Measurements from ENCODE around the gene NSG2.
"Not testable (repeated sequence)": the region's sequence is repeated elsewhere in the genome, so short reads cannot be mapped to it uniquely, and the experiment has no call there.

NSG2 gene

GRCh38 chr5:174101195-174101730 is 55.8 kb downstream of the NSG2 start:
- Histone ChIP-seq H3K36me3 (no peaks in the 10 kb centered on the region), H3K9me3 (no peaks in the 10 kb centered on the region), H3K4me3 (no peak overlapping the region), H3K27me3 (no peaks in the 10 kb centered on the region), H3K27ac (no peak overlapping the region), H3K4me1 (no peaks in the 10 kb centered on the region)
- TF ChIP-seq CTCF (IDR thresholded peaks at IDR 0.05): no peak
- intact Hi-C loops (cut with DNase I; ENCODE audit: low total_unique reads): no loop called here
- DNase-seq: no peak

- not testable (repeated sequence) for DNase-seq, H3K4me1 ChIP-seq
These were observed 57.1 kb downstream of the NSG2 start for GRCh38 chr5:174102574-174102973.

GRCh38 chr5:174106997-174107655 is 61.6 kb downstream of the NSG2 start:
- no peaks in the 10 kb centered on the region for H3K27me3 ChIP-seq
- DNase-seq: no peak
- H3K4me3 ChIP-seq: no peak overlapping the region
- H3K9me3 ChIP-seq: no peaks in the 10 kb centered on the region
- no peaks in the 10 kb centered on the region for H3K36me3 ChIP-seq
- intact Hi-C loops (cut with DNase I; ENCODE audit: low total_unique reads): no loop called here
- no peak overlapping the region for H3K27ac ChIP-seq
- H3K4me1 ChIP-seq: no peaks in the 10 kb centered on the region
- TF ChIP-seq CTCF (IDR thresholded peaks at IDR 0.05): no peak

More at GRCh38 chr5:174102574-174102973, 57.1 kb downstream of the NSG2 start:
- H3K4me3 ChIP-seq; intact Hi-C loops (cut with DNase I; ENCODE audit: low total_unique reads); H3K36me3 ChIP-seq; H3K27me3 ChIP-seq; H3K27ac ChIP-seq; H3K9me3 ChIP-seq: not testable (repeated sequence)

- intact Hi-C loops (cut with DNase I; ENCODE audit: low total_unique reads): no loop called here
- no peak overlapping the region for H3K27ac ChIP-seq
- H3K4me1 ChIP-seq: no peaks in the 10 kb centered on the region
- no peaks in the 10 kb centered on the region for H3K9me3 ChIP-seq
- no peak for DNase-seq
- no peaks in the 10 kb centered on the region for H3K27me3 ChIP-seq
- no peak for TF ChIP-seq CTCF (IDR thresholded peaks at IDR 0.05)
- H3K36me3 ChIP-seq: no peaks in the 10 kb centered on the region
- H3K4me3 ChIP-seq: no peak overlapping the region
These were observed 63.2 kb downstream of the NSG2 start for GRCh38 chr5:174108745-174109144.

- no peak overlapping the region for H3K27ac ChIP-seq
- DNase-seq: no peak
- H3K27me3 ChIP-seq: no peaks in the 10 kb centered on the region
- no peaks in the 10 kb centered on the region for H3K4me1 ChIP-seq
- H3K36me3 ChIP-seq: no peaks in the 10 kb centered on the region
- TF ChIP-seq CTCF (IDR thresholded peaks at IDR 0.05): no peak
- H3K9me3 ChIP-seq: no peaks in the 10 kb centered on the region
- intact Hi-C loops (cut with DNase I; ENCODE audit: low total_unique reads): no loop called here
- no peak overlapping the region for H3K4me3 ChIP-seq
These were observed 64.3 kb downstream of the NSG2 start for GRCh38 chr5:174109698-174110260.

- Histone ChIP-seq H3K27ac (no peak overlapping the region), H3K4me3 (no peak overlapping the region), H3K4me1 (no peaks in the 10 kb centered on the region), H3K27me3 (no peaks in the 10 kb centered on the region), H3K9me3 (no peaks in the 10 kb centered on the region), H3K36me3 (no peaks in the 10 kb centered on the region)
- TF ChIP-seq CTCF (IDR thresholded peaks at IDR 0.05): no peak
- intact Hi-C loops (cut with DNase I; ENCODE audit: low total_unique reads): no loop called here
- DNase-seq: no peak
These were observed 64.8 kb downstream of the NSG2 start for GRCh38 chr5:174110310-174110709.
